Type B pancreatic cell (in vitro differentiated cells): Measurements from ENCODE around the gene CCSAP. TPM values are rescaled to one million over a fixed set of nuclear protein-coding genes. Genes with fewer than 3 reads are reported as not detected.
"Not testable (repeated sequence)": the region's sequence is repeated elsewhere in the genome, so short reads cannot be mapped to it uniquely, and the experiment has no call there.

Source experiments
- DNase-seq: peaks from one replicate; pipeline ENCODE4 v3.0.0; 2021; ENCODE audit warnings: mixed read lengths; ENCODE audit not compliant: unreplicated experiment; ENCODE audit errors: extremely low spot score
- H3K27ac Mint-ChIP-seq: 2 replicates; pipeline ENCODE4 v1.8.0; 2021; ENCODE audit warnings: mild to moderate bottlenecking, mixed read lengths
- H3K27me3 Mint-ChIP-seq: 2 replicates; pipeline ENCODE4 v1.8.0; 2021; ENCODE audit warnings: mixed read lengths
- H3K36me3 Mint-ChIP-seq: 2 replicates; pipeline ENCODE4 v1.8.0; 2021; ENCODE audit warnings: mixed read lengths
- H3K4me1 Mint-ChIP-seq: one replicate; pipeline ENCODE4 v1.8.0; 2021; ENCODE audit warnings: mixed read lengths; ENCODE audit not compliant: unreplicated experiment
- H3K4me3 Mint-ChIP-seq: 2 replicates; pipeline ENCODE4 v1.8.0; 2021; ENCODE audit warnings: mild to moderate bottlenecking, mixed read lengths
- H3K9me3 Mint-ChIP-seq: 2 replicates; pipeline ENCODE4 v1.8.0; 2021; ENCODE audit warnings: mixed read lengths
- total RNA-seq: library from RNA; stranded (reverse); gene quantifications from 2 replicates; pipeline ENCODE4 v1.2.1, GENCODE V29; 2021; ENCODE audit warnings: low replicate concordance
- TF ChIP-seq, protein P1 (sequence below): fragments of 200-600 bp; sonication (generic); conservative IDR thresholded peaks from 2 replicates; pipeline ENCODE4 v1.5.0; 2021; ENCODE audit warnings: antibody characterized with exemption, mild to moderate bottlenecking

Gene CCSAP
- total RNA-seq, 1 donor from 2014 or later = 9.6 TPM

GRCh38 chr1:229296541-229296941 lies 46.3 kb downstream of the CCSAP start:
- peaks cover 6% of the 10 kb centered on the region for H3K4me1 Mint-ChIP-seq
- TF ChIP-seq, protein P1, sequence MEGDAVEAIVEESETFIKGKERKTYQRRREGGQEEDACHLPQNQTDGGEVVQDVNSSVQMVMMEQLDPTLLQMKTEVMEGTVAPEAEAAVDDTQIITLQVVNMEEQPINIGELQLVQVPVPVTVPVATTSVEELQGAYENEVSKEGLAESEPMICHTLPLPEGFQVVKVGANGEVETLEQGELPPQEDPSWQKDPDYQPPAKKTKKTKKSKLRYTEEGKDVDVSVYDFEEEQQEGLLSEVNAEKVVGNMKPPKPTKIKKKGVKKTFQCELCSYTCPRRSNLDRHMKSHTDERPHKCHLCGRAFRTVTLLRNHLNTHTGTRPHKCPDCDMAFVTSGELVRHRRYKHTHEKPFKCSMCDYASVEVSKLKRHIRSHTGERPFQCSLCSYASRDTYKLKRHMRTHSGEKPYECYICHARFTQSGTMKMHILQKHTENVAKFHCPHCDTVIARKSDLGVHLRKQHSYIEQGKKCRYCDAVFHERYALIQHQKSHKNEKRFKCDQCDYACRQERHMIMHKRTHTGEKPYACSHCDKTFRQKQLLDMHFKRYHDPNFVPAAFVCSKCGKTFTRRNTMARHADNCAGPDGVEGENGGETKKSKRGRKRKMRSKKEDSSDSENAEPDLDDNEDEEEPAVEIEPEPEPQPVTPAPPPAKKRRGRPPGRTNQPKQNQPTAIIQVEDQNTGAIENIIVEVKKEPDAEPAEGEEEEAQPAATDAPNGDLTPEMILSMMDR = no peak
- H3K4me3 Mint-ChIP-seq = no peak overlapping the region
- peaks cover 34% of the 10 kb centered on the region for H3K36me3 Mint-ChIP-seq
- peak overlapping the region; percentile 82 for H3K27ac Mint-ChIP-seq
- H3K9me3 Mint-ChIP-seq = peaks cover under 1% of the 10 kb centered on the region
- H3K27me3 Mint-ChIP-seq = no peaks in the 10 kb centered on the region
- no peak for DNase-seq

- Mint-ChIP-seq H3K4me1 (peaks cover 6% of the 10 kb centered on the region), H3K9me3 (peaks cover 8% of the 10 kb centered on the region), H3K27ac (peak overlapping the region; percentile 82), H3K36me3 (peaks cover 38% of the 10 kb centered on the region), H3K4me3 (no peak overlapping the region), H3K27me3 (no peaks in the 10 kb centered on the region)
- TF ChIP-seq, protein P1 = no peak
- no peak for DNase-seq
These were observed 47.1 kb downstream of the CCSAP start for GRCh38 chr1:229295745-229296144.

DNA sequence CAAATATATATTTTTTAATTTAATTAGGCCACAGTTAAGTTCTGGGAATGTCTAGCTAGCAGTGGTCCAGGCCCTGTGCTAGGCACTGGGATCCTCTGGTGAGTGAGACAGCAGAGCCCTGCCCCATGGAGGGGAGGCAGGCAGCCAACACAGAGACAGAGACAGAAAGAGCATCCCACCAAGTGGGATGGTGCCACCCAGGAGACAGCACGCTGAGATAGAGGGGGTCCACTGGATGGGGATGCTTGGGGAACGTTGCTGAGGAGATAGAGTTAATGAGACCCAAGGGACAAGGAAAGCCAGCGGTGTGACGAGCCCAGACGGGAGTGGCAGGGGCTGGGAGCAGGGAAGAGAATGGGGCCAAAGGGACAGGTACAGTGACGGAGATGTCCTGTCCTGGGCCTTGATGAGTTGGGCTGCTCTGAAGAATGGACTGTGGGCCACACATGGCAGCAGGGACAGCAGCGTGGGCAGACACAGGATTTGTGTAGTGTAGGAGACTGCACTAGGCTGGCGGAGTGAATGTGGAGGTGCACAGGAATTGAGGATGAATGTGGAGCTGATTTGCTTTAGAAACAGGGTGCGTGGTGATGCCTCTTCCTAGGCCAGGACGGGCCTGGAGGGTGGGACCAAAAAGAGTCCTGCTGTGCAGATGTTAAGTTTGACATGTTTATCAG lies 49.2 kb downstream of the CCSAP start:
- no peak overlapping the region for H3K4me3 Mint-ChIP-seq
- DNase-seq = no peak
- peaks cover 31% of the 10 kb centered on the region for H3K36me3 Mint-ChIP-seq
- TF ChIP-seq, protein P1 = no peak
- H3K27me3 Mint-ChIP-seq = no peaks in the 10 kb centered on the region
- peaks cover 8% of the 10 kb centered on the region for H3K9me3 Mint-ChIP-seq
- peak overlapping the region; percentile 34 for H3K27ac Mint-ChIP-seq
- H3K4me1 Mint-ChIP-seq = peaks cover 6% of the 10 kb centered on the region

DNA sequence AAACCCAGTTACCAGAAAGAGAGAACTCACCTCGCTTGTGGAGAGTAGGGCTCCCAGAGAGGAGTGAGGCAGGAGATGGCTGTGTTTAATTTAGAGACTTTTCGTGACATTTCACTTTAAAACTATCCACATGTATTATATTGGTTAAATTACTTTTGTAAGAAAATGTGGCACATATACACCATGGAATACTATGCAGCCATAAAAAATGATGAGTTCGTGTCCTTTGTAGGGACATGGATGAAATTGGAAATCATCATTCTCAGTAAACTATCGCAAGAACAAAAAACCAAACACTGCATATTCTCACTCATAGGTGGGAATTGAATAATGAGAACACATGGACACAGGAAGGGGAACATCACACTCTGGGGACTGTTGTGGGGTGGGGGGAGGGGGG lies 51.2 kb downstream of the CCSAP start:
- peaks cover 36% of the 10 kb centered on the region for H3K36me3 Mint-ChIP-seq
- not testable (repeated sequence) for H3K9me3 Mint-ChIP-seq, H3K4me3 Mint-ChIP-seq, H3K27me3 Mint-ChIP-seq, DNase-seq, H3K27ac Mint-ChIP-seq
- peaks cover 16% of the 10 kb centered on the region for H3K4me1 Mint-ChIP-seq

DNA sequence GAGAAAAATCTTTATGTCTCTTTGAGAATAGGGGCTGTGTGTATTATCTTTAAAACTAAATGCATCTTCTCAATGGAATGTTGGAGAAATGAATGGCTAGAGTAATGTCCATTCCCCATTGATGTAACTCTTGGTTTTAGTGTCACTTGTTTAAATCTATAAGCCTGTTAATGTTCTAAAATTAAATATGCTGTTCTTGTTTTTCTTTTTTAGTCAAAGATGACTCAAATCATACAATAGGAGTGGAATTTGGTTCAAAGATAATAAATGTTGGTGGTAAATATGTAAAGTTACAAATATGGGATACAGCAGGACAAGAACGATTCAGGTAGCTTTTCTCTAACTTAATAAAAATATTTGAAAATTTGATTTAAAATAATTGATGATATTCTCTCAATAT lies 54.3 kb downstream of the CCSAP start:
- DNase-seq = no peak
- TF ChIP-seq, protein P1 = no peak
- Mint-ChIP-seq H3K4me1 (peaks cover 18% of the 10 kb centered on the region), H3K9me3 (peaks cover 8% of the 10 kb centered on the region), H3K4me3 (no peak overlapping the region), H3K27me3 (no peaks in the 10 kb centered on the region), H3K27ac (no peak overlapping the region), H3K36me3 (peaks cover 28% of the 10 kb centered on the region)

- TF ChIP-seq, protein P1 = no peak
- Mint-ChIP-seq H3K4me3 (no peak overlapping the region), H3K27ac (no peak overlapping the region), H3K36me3 (peaks cover 34% of the 10 kb centered on the region), H3K27me3 (no peaks in the 10 kb centered on the region), H3K4me1 (peaks cover 26% of the 10 kb centered on the region), H3K9me3 (peaks cover 17% of the 10 kb centered on the region)
- DNase-seq = no peak
These were observed 55.6 kb downstream of the CCSAP start for GRCh38 chr1:229287267-229287666.
